ENCODE measurements around the gene HEG1. TPM values are rescaled to one million over a fixed set of nuclear protein-coding genes. Genes with fewer than 3 reads are reported as not detected.

HEG1 gene
- total and polyA plus RNA-seq, 2 of the 13 experiments (the other 11 are each of a cell fraction or from before 2014, with no cell fraction given), result 10.7 to 18.2 TPM

DNA sequence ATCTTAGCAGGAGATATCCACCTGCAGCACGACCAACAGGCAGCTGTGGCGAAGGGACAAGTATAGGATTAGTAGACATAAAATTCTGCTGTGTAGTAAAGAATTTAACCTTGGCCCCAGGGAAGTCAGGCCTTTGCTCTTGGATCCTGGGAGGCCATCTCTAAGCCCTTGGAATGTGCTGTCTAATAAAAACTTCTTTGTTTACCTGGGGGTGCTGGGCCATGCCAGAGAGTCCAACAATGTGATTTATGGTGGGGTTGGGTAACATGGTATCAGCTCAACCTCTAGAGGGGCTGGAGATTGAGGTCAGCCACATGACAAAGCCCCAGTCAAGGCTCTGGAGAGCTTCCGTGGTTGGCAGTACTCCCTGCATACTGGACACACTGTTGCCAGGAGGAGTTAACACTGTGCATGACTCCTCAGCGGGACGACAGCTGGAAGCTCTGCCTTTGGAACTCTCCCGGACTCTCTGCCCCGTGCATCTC lies 52.4 kb downstream of the HEG1 start (continued):
- TF ChIP-seq, protein P1, sequence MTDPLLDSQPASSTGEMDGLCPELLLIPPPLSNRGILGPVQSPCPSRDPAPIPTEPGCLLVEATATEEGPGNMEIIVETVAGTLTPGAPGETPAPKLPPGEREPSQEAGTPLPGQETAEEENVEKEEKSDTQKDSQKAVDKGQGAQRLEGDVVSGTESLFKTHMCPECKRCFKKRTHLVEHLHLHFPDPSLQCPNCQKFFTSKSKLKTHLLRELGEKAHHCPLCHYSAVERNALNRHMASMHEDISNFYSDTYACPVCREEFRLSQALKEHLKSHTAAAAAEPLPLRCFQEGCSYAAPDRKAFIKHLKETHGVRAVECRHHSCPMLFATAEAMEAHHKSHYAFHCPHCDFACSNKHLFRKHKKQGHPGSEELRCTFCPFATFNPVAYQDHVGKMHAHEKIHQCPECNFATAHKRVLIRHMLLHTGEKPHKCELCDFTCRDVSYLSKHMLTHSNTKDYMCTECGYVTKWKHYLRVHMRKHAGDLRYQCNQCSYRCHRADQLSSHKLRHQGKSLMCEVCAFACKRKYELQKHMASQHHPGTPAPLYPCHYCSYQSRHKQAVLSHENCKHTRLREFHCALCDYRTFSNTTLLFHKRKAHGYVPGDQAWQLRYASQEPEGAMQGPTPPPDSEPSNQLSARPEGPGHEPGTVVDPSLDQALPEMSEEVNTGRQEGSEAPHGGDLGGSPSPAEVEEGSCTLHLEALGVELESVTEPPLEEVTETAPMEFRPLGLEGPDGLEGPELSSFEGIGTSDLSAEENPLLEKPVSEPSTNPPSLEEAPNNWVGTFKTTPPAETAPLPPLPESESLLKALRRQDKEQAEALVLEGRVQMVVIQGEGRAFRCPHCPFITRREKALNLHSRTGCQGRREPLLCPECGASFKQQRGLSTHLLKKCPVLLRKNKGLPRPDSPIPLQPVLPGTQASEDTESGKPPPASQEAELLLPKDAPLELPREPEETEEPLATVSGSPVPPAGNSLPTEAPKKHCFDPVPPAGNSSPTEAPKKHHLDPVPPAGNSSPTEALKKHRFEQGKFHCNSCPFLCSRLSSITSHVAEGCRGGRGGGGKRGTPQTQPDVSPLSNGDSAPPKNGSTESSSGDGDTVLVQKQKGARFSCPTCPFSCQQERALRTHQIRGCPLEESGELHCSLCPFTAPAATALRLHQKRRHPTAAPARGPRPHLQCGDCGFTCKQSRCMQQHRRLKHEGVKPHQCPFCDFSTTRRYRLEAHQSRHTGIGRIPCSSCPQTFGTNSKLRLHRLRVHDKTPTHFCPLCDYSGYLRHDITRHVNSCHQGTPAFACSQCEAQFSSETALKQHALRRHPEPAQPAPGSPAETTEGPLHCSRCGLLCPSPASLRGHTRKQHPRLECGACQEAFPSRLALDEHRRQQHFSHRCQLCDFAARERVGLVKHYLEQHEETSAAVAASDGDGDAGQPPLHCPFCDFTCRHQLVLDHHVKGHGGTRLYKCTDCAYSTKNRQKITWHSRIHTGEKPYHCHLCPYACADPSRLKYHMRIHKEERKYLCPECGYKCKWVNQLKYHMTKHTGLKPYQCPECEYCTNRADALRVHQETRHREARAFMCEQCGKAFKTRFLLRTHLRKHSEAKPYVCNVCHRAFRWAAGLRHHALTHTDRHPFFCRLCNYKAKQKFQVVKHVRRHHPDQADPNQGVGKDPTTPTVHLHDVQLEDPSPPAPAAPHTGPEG (CRISPR knock-in tag; IDR thresholded peaks at IDR 0.05), result peak; percentile 74; the same call in 1 of the 2 replicates
- no peak for TF ChIP-seq BHLHE40 (IDR thresholded peaks at IDR 0.05; ENCODE audit: low read length)
- no peak for TF ChIP-seq ZNF224 (CRISPR knock-in tag; IDR thresholded peaks at IDR 0.05)
- TF ChIP-seq FOXC1 (CRISPR knock-in tag; IDR thresholded peaks at IDR 0.05; ENCODE audit: borderline replicate concordance), result peak; percentile 29; the same call in 1 of the 2 replicates
- TF ChIP-seq, protein P2, sequence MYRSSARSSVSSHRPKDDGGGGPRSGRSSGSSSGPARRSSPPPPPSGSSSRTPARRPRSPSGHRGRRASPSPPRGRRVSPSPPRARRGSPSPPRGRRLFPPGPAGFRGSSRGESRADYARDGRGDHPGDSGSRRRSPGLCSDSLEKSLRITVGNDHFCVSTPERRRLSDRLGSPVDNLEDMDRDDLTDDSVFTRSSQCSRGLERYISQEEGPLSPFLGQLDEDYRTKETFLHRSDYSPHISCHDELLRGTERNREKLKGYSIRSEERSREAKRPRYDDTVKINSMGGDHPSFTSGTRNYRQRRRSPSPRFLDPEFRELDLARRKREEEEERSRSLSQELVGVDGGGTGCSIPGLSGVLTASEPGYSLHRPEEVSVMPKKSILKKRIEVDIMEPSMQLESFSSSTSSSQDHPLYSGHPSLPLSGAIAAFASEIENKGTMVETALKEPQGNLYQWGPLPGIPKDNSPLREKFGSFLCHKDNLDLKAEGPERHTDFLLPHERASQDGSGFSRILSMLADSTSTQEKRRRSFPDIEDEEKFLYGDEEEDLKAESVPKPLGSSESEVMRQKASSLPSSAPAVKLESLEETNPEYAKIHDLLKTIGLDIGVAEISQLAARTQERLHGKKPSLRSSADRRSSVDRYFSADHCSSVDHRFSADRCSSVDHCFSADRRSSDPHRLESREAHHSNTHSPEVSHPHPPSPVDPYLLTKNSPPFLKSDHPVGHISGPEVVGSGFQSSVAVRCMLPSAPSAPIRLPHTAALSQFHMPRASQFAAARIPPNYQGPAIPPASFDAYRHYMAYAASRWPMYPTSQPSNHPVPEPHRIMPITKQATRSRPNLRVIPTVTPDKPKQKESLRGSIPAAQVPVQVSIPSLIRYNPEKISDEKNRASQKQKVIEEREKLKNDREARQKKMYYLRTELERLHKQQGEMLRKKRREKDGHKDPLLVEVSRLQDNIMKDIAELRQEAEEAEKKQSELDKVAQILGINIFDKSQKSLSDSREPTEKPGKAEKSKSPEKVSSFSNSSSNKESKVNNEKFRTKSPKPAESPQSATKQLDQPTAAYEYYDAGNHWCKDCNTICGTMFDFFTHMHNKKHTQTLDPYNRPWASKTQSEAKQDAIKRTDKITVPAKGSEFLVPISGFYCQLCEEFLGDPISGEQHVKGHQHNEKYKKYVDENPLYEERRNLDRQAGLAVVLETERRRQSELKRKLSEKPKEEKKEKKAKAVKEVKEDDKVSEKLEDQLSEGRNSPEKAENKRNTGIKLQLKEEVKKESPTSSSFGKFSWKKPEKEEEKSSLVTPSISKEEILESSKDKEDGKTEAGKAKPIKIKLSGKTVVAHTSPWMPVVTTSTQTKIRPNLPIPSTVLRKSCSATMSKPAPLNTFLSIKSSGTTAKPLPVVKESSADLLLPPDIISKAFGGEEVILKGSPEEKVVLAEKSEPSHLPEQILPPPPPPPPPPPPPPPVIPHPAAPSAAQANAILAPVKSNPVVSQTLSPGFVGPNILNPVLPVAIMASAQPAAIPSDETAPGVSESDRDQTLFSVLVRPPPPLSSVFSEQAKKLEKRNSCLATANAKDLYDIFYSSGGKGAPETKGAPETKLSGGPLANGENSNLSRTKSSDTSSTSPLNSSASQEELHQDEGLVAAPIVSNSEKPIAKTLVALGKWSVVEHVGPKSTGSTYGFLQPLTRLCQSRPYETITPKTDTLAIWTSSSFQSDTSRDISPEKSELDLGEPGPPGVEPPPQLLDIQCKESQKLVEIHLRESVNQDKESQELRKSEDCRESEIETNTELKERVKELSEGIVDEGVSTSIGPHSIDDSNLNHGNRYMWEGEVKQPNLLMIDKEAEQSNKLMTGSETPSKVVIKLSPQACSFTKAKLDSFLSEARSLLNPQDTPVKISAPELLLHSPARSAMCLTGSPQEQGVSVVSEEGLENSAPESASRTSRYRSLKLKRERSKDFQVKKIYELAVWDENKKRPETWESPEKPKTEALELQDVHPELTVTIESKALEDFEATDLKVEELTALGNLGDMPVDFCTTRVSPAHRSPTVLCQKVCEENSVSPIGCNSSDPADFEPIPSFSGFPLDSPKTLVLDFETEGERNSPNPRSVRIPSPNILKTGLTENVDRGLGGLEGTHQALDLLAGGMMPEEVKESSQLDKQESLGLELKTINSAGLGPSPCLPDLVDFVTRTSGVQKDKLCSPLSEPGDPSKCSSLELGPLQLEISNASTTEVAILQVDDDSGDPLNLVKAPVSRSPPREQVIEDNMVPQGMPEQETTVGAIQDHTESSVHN (CRISPR knock-in tag; IDR thresholded peaks at IDR 0.05), result no peak
- TF ChIP-seq, protein P3, sequence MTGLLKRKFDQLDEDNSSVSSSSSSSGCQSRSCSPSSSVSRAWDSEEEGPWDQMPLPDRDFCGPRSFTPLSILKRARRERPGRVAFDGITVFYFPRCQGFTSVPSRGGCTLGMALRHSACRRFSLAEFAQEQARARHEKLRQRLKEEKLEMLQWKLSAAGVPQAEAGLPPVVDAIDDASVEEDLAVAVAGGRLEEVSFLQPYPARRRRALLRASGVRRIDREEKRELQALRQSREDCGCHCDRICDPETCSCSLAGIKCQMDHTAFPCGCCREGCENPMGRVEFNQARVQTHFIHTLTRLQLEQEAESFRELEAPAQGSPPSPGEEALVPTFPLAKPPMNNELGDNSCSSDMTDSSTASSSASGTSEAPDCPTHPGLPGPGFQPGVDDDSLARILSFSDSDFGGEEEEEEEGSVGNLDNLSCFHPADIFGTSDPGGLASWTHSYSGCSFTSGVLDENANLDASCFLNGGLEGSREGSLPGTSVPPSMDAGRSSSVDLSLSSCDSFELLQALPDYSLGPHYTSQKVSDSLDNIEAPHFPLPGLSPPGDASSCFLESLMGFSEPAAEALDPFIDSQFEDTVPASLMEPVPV (CRISPR knock-in tag; IDR thresholded peaks at IDR 0.05), result no peak
- peak; percentile 99 for TF ChIP-seq HMG20A (CRISPR knock-in tag; IDR thresholded peaks at IDR 0.05; ENCODE audit: borderline replicate concordance)
- TF ChIP-seq KLF12 (CRISPR knock-in tag; IDR thresholded peaks at IDR 0.05; ENCODE audit: borderline replicate concordance), result no peak
- peak; percentile 55; the same call in 1 of the 2 replicates for TF ChIP-seq ZFY (CRISPR knock-in tag; IDR thresholded peaks at IDR 0.05)
- TF ChIP-seq MXD4 (CRISPR knock-in tag; IDR thresholded peaks at IDR 0.05), result 0 out of 2 replicates have a peak, but pooled peaks have one; percentile 67
- no peak for TF ChIP-seq TBP (CRISPR knock-in tag; IDR thresholded peaks at IDR 0.05)
- TF ChIP-seq, protein P4, sequence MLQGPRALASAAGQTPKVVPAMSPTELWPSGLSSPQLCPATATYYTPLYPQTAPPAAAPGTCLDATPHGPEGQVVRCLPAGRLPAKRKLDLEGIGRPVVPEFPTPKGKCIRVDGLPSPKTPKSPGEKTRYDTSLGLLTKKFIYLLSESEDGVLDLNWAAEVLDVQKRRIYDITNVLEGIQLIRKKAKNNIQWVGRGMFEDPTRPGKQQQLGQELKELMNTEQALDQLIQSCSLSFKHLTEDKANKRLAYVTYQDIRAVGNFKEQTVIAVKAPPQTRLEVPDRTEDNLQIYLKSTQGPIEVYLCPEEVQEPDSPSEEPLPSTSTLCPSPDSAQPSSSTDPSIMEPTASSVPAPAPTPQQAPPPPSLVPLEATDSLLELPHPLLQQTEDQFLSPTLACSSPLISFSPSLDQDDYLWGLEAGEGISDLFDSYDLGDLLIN (CRISPR knock-in tag; IDR thresholded peaks at IDR 0.05; ENCODE audit: borderline replicate concordance), result no peak
- TF ChIP-seq PHF20 (CRISPR knock-in tag; IDR thresholded peaks at IDR 0.05), result no peak

All from HepG2 (cell line).